Measurements from ENCODE around the gene ME1.

Gene ME1

GRCh38 chr6:83466328-83466727, 35.5 kb upstream of the ME1 start:
- TF ChIP-seq TAF1 (IDR thresholded peaks at IDR 0.05; ENCODE audit: borderline replicate concordance, insufficient read depth, low read length) (no peak), SIN3A (IDR thresholded peaks at IDR 0.05; ENCODE audit: borderline replicate concordance, insufficient read depth, low read length) (no peak), POLR2AphosphoS5 (IDR thresholded peaks at IDR 0.05; ENCODE audit: low read depth, low read length) (no peak), FOXP2 (optimal IDR thresholded peaks at IDR 0.05; ENCODE audit: borderline replicate concordance, extremely low read depth, extremely low read length, insufficient read depth) (no peak), REST (IDR thresholded peaks at IDR 0.05; ENCODE audit: insufficient read depth in 1 of 2, low read depth in 2 of 2, low read length in 2 of 2) (no peak)

- TF ChIP-seq TAF1 (IDR thresholded peaks at IDR 0.05; ENCODE audit: borderline replicate concordance, insufficient read depth, low read length) (no peak), FOXP2 (optimal IDR thresholded peaks at IDR 0.05; ENCODE audit: borderline replicate concordance, extremely low read depth, extremely low read length, insufficient read depth) (no peak), SIN3A (IDR thresholded peaks at IDR 0.05; ENCODE audit: borderline replicate concordance, insufficient read depth, low read length) (no peak), REST (IDR thresholded peaks at IDR 0.05; ENCODE audit: insufficient read depth in 1 of 2, low read depth in 2 of 2, low read length in 2 of 2) (no peak), POLR2AphosphoS5 (IDR thresholded peaks at IDR 0.05; ENCODE audit: low read depth, low read length) (no peak)
These were observed 33.7 kb upstream of the ME1 start for GRCh38 chr6:83464381-83465140.

GRCh38 chr6:83463886-83464285, 33.0 kb upstream of the ME1 start:
- TF ChIP-seq FOXP2 (optimal IDR thresholded peaks at IDR 0.05; ENCODE audit: borderline replicate concordance, extremely low read depth, extremely low read length, insufficient read depth), result no peak
- TF ChIP-seq TAF1 (IDR thresholded peaks at IDR 0.05; ENCODE audit: borderline replicate concordance, insufficient read depth, low read length), result no peak
- no peak for TF ChIP-seq REST (IDR thresholded peaks at IDR 0.05; ENCODE audit: insufficient read depth in 1 of 2, low read depth in 2 of 2, low read length in 2 of 2)
- no peak for TF ChIP-seq POLR2AphosphoS5 (IDR thresholded peaks at IDR 0.05; ENCODE audit: low read depth, low read length)

GRCh38 chr6:83462524-83462923, 31.7 kb upstream of the ME1 start:
- TF ChIP-seq FOXP2 (optimal IDR thresholded peaks at IDR 0.05; ENCODE audit: borderline replicate concordance, extremely low read depth, extremely low read length, insufficient read depth) (no peak), POLR2AphosphoS5 (IDR thresholded peaks at IDR 0.05; ENCODE audit: low read depth, low read length) (no peak)

- TF ChIP-seq POLR2AphosphoS5 (IDR thresholded peaks at IDR 0.05; ENCODE audit: low read depth, low read length) (no peak), TAF1 (IDR thresholded peaks at IDR 0.05; ENCODE audit: borderline replicate concordance, insufficient read depth, low read length) (no peak), REST (IDR thresholded peaks at IDR 0.05; ENCODE audit: insufficient read depth in 1 of 2, low read depth in 2 of 2, low read length in 2 of 2) (no peak)
These were observed 30.6 kb upstream of the ME1 start for GRCh38 chr6:83461438-83461837.
